ENCODE results near the gene MED22.
A peak's percentile ranks its signal among the peaks of the same experiment; 100 is the strongest.

MED22 gene

DNA sequence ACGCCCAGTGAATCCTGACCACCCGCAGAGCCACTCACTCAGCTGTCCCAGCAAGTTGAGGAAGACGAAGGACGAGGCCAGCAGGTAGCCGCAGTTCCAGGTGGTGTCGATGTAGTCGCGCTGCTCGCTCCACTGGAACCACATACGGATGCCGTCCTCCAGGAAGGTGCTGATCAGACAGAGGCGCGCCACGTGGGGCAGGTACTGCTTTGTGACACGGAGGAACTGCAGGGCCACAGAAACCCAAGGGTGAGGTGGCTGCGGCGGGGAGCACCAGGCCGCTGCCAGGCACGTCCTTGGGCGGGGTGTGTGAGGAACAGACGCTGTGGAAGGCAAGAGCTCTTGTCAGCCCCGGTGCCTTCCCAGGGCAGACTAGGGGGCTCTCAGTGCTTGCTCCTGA, 19.3 kb upstream of the MED22 start:
- Histone ChIP-seq H3K4me1 (ENCODE audit: control insufficient read depth in 1 of 2, insufficient read depth in 2 of 2, low read length in 2 of 2) (peaks cover 12 to 40% of the 10 kb centered on the region in 2 donors), H3K27me3 (ENCODE audit: low read depth, low read length) (no peaks in the 10 kb centered on the region), H3K36me3 (ENCODE audit: control insufficient read depth in 1 of 2, insufficient read depth in 2 of 2, low read length in 2 of 2) (peaks cover 50 to 58% of the 10 kb centered on the region in 2 donors), H3K9me3 (ENCODE audit: control insufficient read depth in 1 of 2, low read length in 2 of 2) (no peaks in the 10 kb centered on the region), H3K4me3 (ENCODE audit: low read depth in 1 of 2, low read length in 2 of 2) (no peak overlapping the region), H3K27ac (ENCODE audit: low read length) (no peak overlapping the region)

DNA sequence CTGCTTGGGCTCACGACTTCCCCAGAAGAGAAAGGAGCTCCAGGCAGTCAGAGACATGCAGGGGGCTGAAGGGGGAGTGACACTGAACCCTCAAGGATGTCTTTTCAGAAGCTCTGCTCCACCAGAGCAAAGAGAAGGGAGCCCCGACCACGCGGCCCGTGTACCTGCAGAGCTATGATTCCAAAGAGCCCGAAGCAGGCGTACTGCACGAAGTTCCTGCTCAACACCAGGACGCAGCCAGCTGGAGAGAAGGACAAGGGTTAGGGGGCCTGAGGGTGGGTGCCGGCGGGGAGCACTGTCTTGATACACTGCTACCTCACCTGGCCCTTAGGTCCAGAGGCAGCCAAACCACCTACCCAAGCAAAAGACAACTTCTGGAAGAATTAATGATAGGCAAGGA, 18.5 kb upstream of the MED22 start:
- peaks cover 58 to 65% of the 10 kb centered on the region in 2 donors for H3K36me3 ChIP-seq (ENCODE audit: control insufficient read depth in 1 of 2, insufficient read depth in 2 of 2, low read length in 2 of 2)

DNA sequence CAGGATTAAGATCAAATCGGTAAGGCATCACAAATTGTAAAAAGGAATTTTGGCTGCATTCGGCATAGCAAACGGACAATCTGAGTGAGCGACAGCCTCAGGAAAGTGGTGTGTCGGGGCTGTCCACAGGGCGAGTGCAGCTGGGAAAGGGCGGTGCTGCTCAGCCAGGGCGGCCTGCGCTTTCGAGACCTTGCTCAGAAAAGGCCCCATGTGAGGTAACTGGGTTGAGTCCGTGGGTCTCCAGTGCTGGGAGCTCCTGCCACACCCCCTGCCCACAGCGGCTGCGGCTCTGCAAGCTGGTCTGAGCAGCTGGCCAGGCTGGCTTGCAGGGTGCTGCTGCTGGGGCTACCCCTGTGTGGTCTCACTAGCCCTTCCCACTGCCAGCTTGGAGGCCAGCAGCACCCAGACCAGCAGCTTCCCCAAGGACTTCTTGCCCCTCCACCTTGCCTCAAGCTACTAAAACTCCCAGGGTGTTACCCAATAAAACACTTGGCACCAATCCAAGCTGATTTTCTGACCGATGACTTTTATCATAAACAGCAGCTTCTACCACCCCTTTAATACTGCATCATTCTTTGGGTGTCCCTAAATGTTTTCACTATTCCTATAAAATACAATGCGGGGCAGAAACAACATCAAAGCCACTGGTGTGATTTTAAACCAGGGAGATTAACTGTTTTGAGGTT, 14.6 kb upstream of the MED22 start:
- no peak overlapping the region for H3K4me3 ChIP-seq (ENCODE audit: low read depth in 1 of 2, low read length in 2 of 2)
- no peaks in the 10 kb centered on the region for H3K27me3 ChIP-seq (ENCODE audit: low read depth, low read length)
- H3K4me1 ChIP-seq (ENCODE audit: control insufficient read depth in 1 of 2, insufficient read depth in 2 of 2, low read length in 2 of 2), result peaks cover 4 to 12% of the 10 kb centered on the region in 2 donors
- peaks cover 65 to 74% of the 10 kb centered on the region in 2 donors for H3K36me3 ChIP-seq (ENCODE audit: control insufficient read depth in 1 of 2, insufficient read depth in 2 of 2, low read length in 2 of 2)
- no peaks in the 10 kb centered on the region for H3K9me3 ChIP-seq (ENCODE audit: control insufficient read depth in 1 of 2, low read length in 2 of 2)
- no peak overlapping the region for H3K27ac ChIP-seq (ENCODE audit: low read length)

More for the DNA sequence above, 18.5 kb upstream of the MED22 start:
- Histone ChIP-seq H3K4me3 (ENCODE audit: low read depth in 1 of 2, low read length in 2 of 2) (no peak overlapping the region), H3K27ac (ENCODE audit: low read length) (no peak overlapping the region), H3K4me1 (ENCODE audit: control insufficient read depth in 1 of 2, insufficient read depth in 2 of 2, low read length in 2 of 2) (peaks cover 9 to 32% of the 10 kb centered on the region in 2 donors), H3K27me3 (ENCODE audit: low read depth, low read length) (no peaks in the 10 kb centered on the region), H3K9me3 (ENCODE audit: control insufficient read depth in 1 of 2, low read length in 2 of 2) (no peaks in the 10 kb centered on the region)

DNA sequence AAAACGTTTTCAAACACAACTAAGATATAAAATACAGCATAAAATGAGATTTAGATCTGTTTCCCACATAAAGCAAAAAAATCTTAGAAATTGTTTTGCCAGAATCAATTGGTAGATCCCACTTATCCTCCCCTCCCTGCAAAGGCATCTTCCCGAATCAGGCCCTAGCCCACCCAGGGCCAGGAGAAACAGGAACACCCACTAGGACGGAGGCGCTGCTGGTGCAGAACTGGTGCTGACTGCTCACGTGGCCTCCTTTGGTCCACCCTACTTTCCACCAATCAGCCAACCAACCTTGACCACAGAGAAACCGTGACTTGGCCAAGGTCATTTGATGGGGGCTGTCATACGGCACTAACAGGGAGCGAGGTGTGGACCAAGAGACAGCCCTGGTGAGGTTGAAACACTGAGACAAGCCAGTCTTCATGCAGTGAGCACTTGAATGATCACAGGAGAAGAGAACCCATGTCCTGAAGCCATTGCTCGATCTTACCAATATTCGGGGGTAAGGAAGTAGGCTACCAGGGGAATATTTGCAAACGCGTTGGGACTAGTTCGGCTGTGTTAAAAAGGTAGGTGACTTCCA, 13.7 kb upstream of the MED22 start:
- Histone ChIP-seq H3K4me3 (ENCODE audit: low read depth in 1 of 2, low read length in 2 of 2) (no peak overlapping the region), H3K36me3 (ENCODE audit: control insufficient read depth in 1 of 2, insufficient read depth in 2 of 2, low read length in 2 of 2) (peaks cover 60 to 64% of the 10 kb centered on the region in 2 donors), H3K9me3 (ENCODE audit: control insufficient read depth in 1 of 2, low read length in 2 of 2) (no peaks in the 10 kb centered on the region), H3K27me3 (ENCODE audit: low read depth, low read length) (no peaks in the 10 kb centered on the region), H3K27ac (ENCODE audit: low read length) (no peak overlapping the region), H3K4me1 (ENCODE audit: control insufficient read depth in 1 of 2, insufficient read depth in 2 of 2, low read length in 2 of 2) (peaks cover 9 to 21% of the 10 kb centered on the region in 2 donors)

DNA sequence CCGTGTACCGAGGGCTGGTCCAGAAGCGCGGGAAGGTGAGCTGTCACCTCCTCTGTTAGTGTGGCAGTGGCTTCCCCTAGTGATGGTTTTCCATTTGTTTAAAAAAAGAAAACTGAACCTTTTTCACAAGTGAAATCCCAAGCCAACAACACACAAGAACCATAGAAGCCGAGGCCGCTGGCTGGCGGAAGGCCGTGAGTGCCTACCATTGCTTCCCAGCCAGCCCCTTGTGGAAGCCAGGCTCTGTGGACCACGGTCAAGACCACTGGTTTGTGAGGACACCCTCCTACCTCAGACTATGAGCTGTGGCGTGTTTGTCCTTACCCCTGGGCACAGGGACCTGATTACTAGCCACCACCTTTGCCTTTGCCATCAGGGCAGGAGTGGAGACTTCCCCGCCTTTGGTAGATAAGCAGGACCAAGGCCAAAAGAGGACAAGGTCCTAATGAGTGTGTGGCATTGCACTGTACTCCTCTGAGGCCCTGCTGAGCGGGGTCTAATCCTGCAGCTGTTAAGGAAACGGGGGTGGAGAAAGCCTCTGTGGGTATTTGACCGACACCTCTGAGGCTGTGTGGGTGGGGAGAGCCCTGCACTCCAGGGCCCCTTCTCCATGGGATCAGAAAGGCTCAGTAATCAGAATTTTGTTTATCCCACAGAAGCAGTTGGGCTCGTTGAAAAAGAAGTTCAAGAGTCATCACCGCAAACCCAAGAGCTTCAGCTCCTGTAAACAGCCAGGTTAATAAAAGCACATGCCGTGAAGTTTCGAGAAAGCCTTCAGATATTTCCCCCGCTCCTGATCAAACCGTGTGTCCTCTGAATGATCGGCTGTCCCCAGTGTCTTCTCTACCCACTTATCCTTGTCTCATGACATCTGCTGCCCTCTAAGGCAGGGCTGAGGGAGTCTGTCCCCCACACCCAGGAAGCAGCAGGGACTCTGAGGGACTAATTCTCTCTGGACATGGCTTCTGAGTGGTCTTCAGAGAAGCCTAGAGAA, 12.8 kb upstream of the MED22 start:
- peaks cover 9 to 24% of the 10 kb centered on the region in 2 donors for H3K4me1 ChIP-seq (ENCODE audit: control insufficient read depth in 1 of 2, insufficient read depth in 2 of 2, low read length in 2 of 2)
- H3K27ac ChIP-seq (ENCODE audit: low read length), result no peak overlapping the region
- H3K27me3 ChIP-seq (ENCODE audit: low read depth, low read length), result no peaks in the 10 kb centered on the region
- H3K9me3 ChIP-seq (ENCODE audit: control insufficient read depth in 1 of 2, low read length in 2 of 2), result no peaks in the 10 kb centered on the region
- peaks cover 51 to 55% of the 10 kb centered on the region in 2 donors for H3K36me3 ChIP-seq (ENCODE audit: control insufficient read depth in 1 of 2, insufficient read depth in 2 of 2, low read length in 2 of 2)
- H3K4me3 ChIP-seq (ENCODE audit: low read depth in 1 of 2, low read length in 2 of 2), result no peak overlapping the region

DNA sequence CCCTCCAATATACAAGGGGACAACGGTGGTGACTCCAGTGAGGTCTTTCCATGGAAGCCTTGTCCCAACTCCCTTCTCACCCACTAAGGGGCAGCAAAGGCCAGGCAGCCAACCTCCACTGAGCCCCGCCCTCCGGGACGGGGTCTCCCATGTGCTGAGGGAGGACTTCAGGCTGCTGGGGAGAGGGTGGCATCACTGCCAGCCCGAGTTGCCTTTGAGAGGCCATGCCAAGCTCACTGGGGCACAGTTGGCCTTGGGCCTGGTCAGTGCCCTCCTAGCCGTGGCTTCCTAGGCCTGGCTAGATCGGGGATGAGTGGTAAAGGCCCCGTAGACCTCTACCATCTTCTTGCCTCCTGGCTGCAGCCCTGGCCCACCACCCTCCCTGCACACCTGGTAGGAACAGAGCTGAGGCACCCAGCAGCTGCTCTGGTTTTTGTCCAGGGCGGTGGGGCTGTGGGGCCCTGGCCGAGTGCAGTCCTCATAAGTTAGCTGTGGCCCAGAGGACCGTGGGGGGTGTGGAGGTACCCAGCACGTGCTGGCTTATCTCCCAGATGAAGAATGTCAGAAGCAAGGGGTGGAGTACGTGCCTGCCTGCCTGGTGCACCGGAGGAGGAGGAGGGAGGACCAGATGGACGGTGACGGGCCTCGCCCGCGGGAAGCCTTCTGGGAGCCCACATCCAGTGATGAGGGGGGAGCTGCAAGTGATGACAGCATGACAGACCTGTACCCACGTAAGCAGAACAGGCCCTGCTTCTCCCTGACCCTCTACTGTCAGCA, 11.7 kb upstream of the MED22 start:
- H3K4me1 ChIP-seq (ENCODE audit: control insufficient read depth in 1 of 2, insufficient read depth in 2 of 2, low read length in 2 of 2), result peaks cover 12 to 35% of the 10 kb centered on the region in 2 donors
- H3K27me3 ChIP-seq (ENCODE audit: low read depth, low read length), result no peaks in the 10 kb centered on the region
- H3K9me3 ChIP-seq (ENCODE audit: control insufficient read depth in 1 of 2, low read length in 2 of 2), result no peaks in the 10 kb centered on the region
- H3K27ac ChIP-seq (ENCODE audit: low read length), result no peak overlapping the region
- peaks cover 40 to 44% of the 10 kb centered on the region in 2 donors for H3K36me3 ChIP-seq (ENCODE audit: control insufficient read depth in 1 of 2, insufficient read depth in 2 of 2, low read length in 2 of 2)
- no peak overlapping the region for H3K4me3 ChIP-seq (ENCODE audit: low read depth in 1 of 2, low read length in 2 of 2)

GRCh38 chr9:133357656-133358055, 9.7 kb upstream of the MED22 start:
- Histone ChIP-seq H3K36me3 (ENCODE audit: control insufficient read depth in 1 of 2, insufficient read depth in 2 of 2, low read length in 2 of 2) (peaks cover 29 to 40% of the 10 kb centered on the region in 2 donors), H3K4me1 (ENCODE audit: control insufficient read depth in 1 of 2, insufficient read depth in 2 of 2, low read length in 2 of 2) (peaks cover 12 to 38% of the 10 kb centered on the region in 2 donors), H3K27me3 (ENCODE audit: low read depth, low read length) (no peaks in the 10 kb centered on the region), H3K4me3 (ENCODE audit: low read depth in 1 of 2, low read length in 2 of 2) (peak overlapping the region in 1 of 2 donors; percentile 82), H3K9me3 (ENCODE audit: control insufficient read depth in 1 of 2, low read length in 2 of 2) (no peaks in the 10 kb centered on the region), H3K27ac (ENCODE audit: low read length) (no peak overlapping the region)

DNA sequence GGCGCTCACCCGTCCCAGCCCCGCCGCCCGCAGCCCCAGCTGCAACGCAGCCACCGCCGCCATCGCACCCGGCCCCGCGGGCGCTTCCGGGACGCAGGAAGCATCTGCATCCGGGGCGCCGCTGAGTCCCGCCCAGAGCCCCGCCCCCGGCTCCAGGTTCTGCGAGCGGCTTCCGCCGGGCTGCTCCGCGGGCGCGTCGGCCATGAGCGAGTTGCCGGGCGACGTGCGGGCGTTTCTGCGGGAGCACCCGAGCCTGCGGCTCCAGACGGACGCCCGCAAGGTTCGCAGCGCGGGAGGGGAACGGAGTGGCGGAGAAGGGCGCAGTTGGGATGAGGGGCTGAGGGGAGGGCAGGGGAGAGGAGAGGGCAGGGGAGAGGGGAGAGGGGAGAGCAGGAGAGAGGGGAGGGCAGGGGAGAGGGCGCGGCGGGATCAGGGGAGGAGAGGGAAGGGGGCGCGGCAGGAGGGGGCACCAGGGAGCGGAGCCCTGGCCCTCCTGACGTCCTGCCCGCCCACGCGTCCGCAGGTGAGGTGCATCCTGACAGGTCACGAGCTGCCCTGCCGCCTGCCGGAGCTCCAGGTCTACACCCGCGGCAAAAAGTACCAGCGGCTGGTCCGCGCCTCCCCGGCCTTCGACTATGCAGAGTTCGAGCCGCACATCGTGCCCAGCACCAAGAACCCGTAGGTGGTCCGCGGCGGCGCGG, 8.6 kb upstream of the MED22 start, which contains the start of the genes SURF1 and SURF2:
Gene SURF1 (minus strand): TSS at position 97 of the 701 bp plus-strand sequence. CDS start 34 bp downstream, at position 63.
Gene SURF2 (plus strand): TSS at position 160 of the 701 bp plus-strand sequence. CDS start 43 bp downstream, at position 203.
- no peaks in the 10 kb centered on the region for H3K9me3 ChIP-seq (ENCODE audit: control insufficient read depth in 1 of 2, low read length in 2 of 2)
- no peaks in the 10 kb centered on the region for H3K27me3 ChIP-seq (ENCODE audit: low read depth, low read length)
- peak within 1 kb of the TSS; percentile 60 to 82 for H3K4me3 ChIP-seq (ENCODE audit: low read depth in 1 of 2, low read length in 2 of 2)
- H3K36me3 ChIP-seq (ENCODE audit: control insufficient read depth in 1 of 2, insufficient read depth in 2 of 2, low read length in 2 of 2), result peaks cover 30 to 41% of the 10 kb centered on the region in 2 donors
- peaks cover 12 to 38% of the 10 kb centered on the region in 2 donors for H3K4me1 ChIP-seq (ENCODE audit: control insufficient read depth in 1 of 2, insufficient read depth in 2 of 2, low read length in 2 of 2)
- peak within 1 kb of the TSS; percentile 1 for H3K27ac ChIP-seq (ENCODE audit: low read length)

GRCh38 chr9:133355881-133356357, 8.0 kb upstream of the MED22 start:
- H3K4me3 ChIP-seq (ENCODE audit: low read depth in 1 of 2, low read length in 2 of 2), result peak overlapping the region; percentile 60 to 82
- peaks cover 30 to 40% of the 10 kb centered on the region in 2 donors for H3K36me3 ChIP-seq (ENCODE audit: control insufficient read depth in 1 of 2, insufficient read depth in 2 of 2, low read length in 2 of 2)
- peak overlapping the region; percentile 1 for H3K27ac ChIP-seq (ENCODE audit: low read length)
- no peaks in the 10 kb centered on the region for H3K9me3 ChIP-seq (ENCODE audit: control insufficient read depth in 1 of 2, low read length in 2 of 2)
- H3K4me1 ChIP-seq (ENCODE audit: control insufficient read depth in 1 of 2, insufficient read depth in 2 of 2, low read length in 2 of 2), result peaks cover 12 to 38% of the 10 kb centered on the region in 2 donors
- H3K27me3 ChIP-seq (ENCODE audit: low read depth, low read length), result no peaks in the 10 kb centered on the region

DNA sequence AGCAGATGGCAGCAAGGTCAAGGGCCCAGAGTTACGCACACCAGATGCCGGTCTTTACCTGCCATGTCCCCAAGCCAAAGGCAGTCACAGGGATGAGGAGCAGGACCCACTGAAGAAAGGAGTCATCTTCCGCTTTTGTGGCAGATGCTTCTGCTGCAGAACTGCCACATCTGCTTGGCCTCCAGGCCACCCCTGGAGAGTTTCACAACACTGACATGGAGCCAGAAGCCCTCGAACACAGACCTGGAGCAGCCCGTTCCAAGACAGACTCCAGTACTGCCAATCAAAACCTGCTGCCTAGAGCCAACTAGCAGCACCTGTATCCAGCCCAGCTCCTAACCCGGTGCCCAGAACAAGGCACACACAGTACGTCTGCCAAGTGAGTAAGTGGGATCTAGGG, 6.8 kb upstream of the MED22 start:
- no peaks in the 10 kb centered on the region for H3K9me3 ChIP-seq (ENCODE audit: control insufficient read depth in 1 of 2, low read length in 2 of 2)
- peaks cover 32 to 48% of the 10 kb centered on the region in 2 donors for H3K36me3 ChIP-seq (ENCODE audit: control insufficient read depth in 1 of 2, insufficient read depth in 2 of 2, low read length in 2 of 2)
- no peaks in the 10 kb centered on the region for H3K27me3 ChIP-seq (ENCODE audit: low read depth, low read length)
- no peak overlapping the region for H3K4me3 ChIP-seq (ENCODE audit: low read depth in 1 of 2, low read length in 2 of 2)
- H3K27ac ChIP-seq (ENCODE audit: low read length), result no peak overlapping the region
- H3K4me1 ChIP-seq (ENCODE audit: control insufficient read depth in 1 of 2, insufficient read depth in 2 of 2, low read length in 2 of 2), result peaks cover 12 to 39% of the 10 kb centered on the region in 2 donors

Measured in muscle layer of duodenum (tissue), 2 donors.